GM12878 (cell line): ENCODE data around the gene MED13. TPM values are rescaled to one million over a fixed set of nuclear protein-coding genes. Genes with fewer than 3 reads are reported as not detected.
A peak's percentile ranks its signal among the peaks of the same experiment; 100 is the strongest.

Source experiments
- BRCA1 ChIP-seq: IDR thresholded peaks from 2 replicates; pipeline ENCODE4 v1.6.1; 2011; ENCODE audit warnings: low read depth, low read length, improper control_type of control experiment
- CBFB ChIP-seq: IDR thresholded peaks from 2 replicates; pipeline ENCODE4 v1.6.1; 2016; ENCODE audit warnings: antibody characterized with exemption, low read depth
- E2F4 ChIP-seq: IDR thresholded peaks from 2 replicates; pipeline ENCODE4 v1.6.1; 2012; ENCODE audit warnings: low read depth, low read length, improper control_type of control experiment
- E2F8 ChIP-seq: fragments of 450-650 bp; IDR thresholded peaks from 2 replicates; pipeline ENCODE4 v1.6.1; 2018; ENCODE audit warnings: mild to moderate bottlenecking, low read depth, moderate library complexity; ENCODE audit not compliant: partially characterized antibody
- MYB ChIP-seq: fragments of 150-350 bp; IDR thresholded peaks from 2 replicates; pipeline ENCODE4 v1.6.1; 2014; ENCODE audit warnings: mild to moderate bottlenecking, low read depth, low read length, borderline replicate concordance
- POLR2AphosphoS2 ChIP-seq: IDR thresholded peaks from 2 replicates; pipeline ENCODE4 v1.6.1; 2011; ENCODE audit warnings: low read depth, mild to moderate bottlenecking, low read length, improper control_type of control experiment, moderate library complexity
- RBBP5 ChIP-seq: fragments of 200-600 bp; sonication (generic); conservative IDR thresholded peaks from 2 replicates; pipeline ENCODE4 v1.6.1; 2016
- RELA ChIP-seq: fragments of 450-650 bp; IDR thresholded peaks from 2 replicates; pipeline ENCODE4 v1.8.0; 2014; ENCODE audit warnings: borderline replicate concordance; ENCODE audit not compliant: partially characterized antibody
- SIN3A ChIP-seq: IDR thresholded peaks from 2 replicates; pipeline ENCODE4 v1.6.1; 2012; ENCODE audit warnings: low read depth, low read length, improper control_type of control experiment
- SMAD5 ChIP-seq: IDR thresholded peaks from 2 replicates; pipeline ENCODE4 v1.6.1; 2016; ENCODE audit warnings: antibody characterized with exemption, low read depth
- SP1 ChIP-seq: IDR thresholded peaks from one replicate; pipeline ENCODE4 v1.6.1; 2011; ENCODE audit warnings: low read depth, low read length
- TAF1 ChIP-seq: IDR thresholded peaks from 2 replicates; pipeline ENCODE4 v1.6.1; 2011; ENCODE audit warnings: mild to moderate bottlenecking, low read depth, low read length, borderline replicate concordance
- YY1 ChIP-seq: IDR thresholded peaks from 2 replicates; pipeline ENCODE4 v1.6.1; 2011; ENCODE audit warnings: low read depth, mild to moderate bottlenecking, low read length
- polyA plus RNA-seq, 11 experiments: library from polyadenylated mRNA; depleted of rRNA in 4 of 11; unstranded in 6 of 11; stranded (reverse) in 5 of 11; fragments of >200 nt; fragmentation: Nextera tagmentation in 4 of 11; fragmentation: Illumina TruSeq in 1 of 11; extraction: Ambion mirVana in 4 of 11; extraction: Trizol in 1 of 11; gene quantifications; 1 replicate in 1 of 11; 2 replicates in 10 of 11; pipeline versions ENCODE4 v1.2.1 to v1.2.3, GENCODE V29; 2011 to 2016; ENCODE audit warnings: inconsistent platforms in 2 of 11, missing spikeins in 2 of 11, low read depth in 1 of 11
- total RNA-seq, 4 experiments: library from RNA; depleted of rRNA in 3 of 4; stranded (reverse); fragments of >200 nt in 3 of 4; fragmentation: Illumina TruSeq in 1 of 4; extraction: Trizol in 1 of 4; gene quantifications; 2 replicates each; pipeline versions ENCODE4 v1.2.1 to v1.2.3, GENCODE V29; 2013 to 2021
- TF ChIP-seq, protein P1 (sequence below): fragments of 450-650 bp; IDR thresholded peaks from 2 replicates; pipeline ENCODE4 v1.6.1; 2016; ENCODE audit warnings: mild to moderate bottlenecking, moderate library complexity, borderline replicate concordance
- TF ChIP-seq, protein P2 (sequence below), 3 experiments: IDR thresholded peaks in 2 of 3; conservative IDR thresholded peaks in 1 of 3; 2 replicates each; pipeline ENCODE4 v1.5.1; 2011; ENCODE audit warnings: low read depth in 3 of 3, low read length in 3 of 3, mild to moderate bottlenecking in 3 of 3, control low read depth in 2 of 3, moderate library complexity in 2 of 3, inconsistent platforms in 1 of 3, mixed read lengths in 1 of 3; ENCODE audit not compliant: control insufficient read depth in 2 of 3, insufficient read depth in 1 of 3; ENCODE audit errors: extremely low read depth in 1 of 3
- TF ChIP-seq, protein P3 (sequence below): IDR thresholded peaks from 2 replicates; pipeline ENCODE4 v1.6.1; 2011; ENCODE audit warnings: borderline replicate concordance, low read depth, mild to moderate bottlenecking, moderate library complexity, low read length; ENCODE audit not compliant: insufficient read depth, poor library complexity, severe bottlenecking

The MED13 gene
- total and polyA plus RNA-seq, 10 of the 15 experiments (the other 5 are each of a cell fraction or from before 2014, with no cell fraction given): 4.6 to 49.7 (median 21.3) TPM

- TF ChIP-seq E2F8 (peak; percentile 58), YY1 (peak; percentile 67; the same call in 1 of the 2 replicates), TAF1 (peak; percentile 76; the same call in 1 of the 2 replicates), RBBP5 (0 out of 2 replicates have a peak, but pooled peaks have one; percentile 38), BRCA1 (no peak), CBFB (peak; percentile 90; the same call in 1 of the 2 replicates), RELA (peak; percentile 56), SIN3A (peak; percentile 32), SMAD5 (peak; percentile 87), MYB (no peak), SP1 (peak; percentile 59), POLR2AphosphoS2 (peak; percentile 65; the same call in 1 of the 2 replicates), E2F4 (no peak)
- TF ChIP-seq, protein P1, sequence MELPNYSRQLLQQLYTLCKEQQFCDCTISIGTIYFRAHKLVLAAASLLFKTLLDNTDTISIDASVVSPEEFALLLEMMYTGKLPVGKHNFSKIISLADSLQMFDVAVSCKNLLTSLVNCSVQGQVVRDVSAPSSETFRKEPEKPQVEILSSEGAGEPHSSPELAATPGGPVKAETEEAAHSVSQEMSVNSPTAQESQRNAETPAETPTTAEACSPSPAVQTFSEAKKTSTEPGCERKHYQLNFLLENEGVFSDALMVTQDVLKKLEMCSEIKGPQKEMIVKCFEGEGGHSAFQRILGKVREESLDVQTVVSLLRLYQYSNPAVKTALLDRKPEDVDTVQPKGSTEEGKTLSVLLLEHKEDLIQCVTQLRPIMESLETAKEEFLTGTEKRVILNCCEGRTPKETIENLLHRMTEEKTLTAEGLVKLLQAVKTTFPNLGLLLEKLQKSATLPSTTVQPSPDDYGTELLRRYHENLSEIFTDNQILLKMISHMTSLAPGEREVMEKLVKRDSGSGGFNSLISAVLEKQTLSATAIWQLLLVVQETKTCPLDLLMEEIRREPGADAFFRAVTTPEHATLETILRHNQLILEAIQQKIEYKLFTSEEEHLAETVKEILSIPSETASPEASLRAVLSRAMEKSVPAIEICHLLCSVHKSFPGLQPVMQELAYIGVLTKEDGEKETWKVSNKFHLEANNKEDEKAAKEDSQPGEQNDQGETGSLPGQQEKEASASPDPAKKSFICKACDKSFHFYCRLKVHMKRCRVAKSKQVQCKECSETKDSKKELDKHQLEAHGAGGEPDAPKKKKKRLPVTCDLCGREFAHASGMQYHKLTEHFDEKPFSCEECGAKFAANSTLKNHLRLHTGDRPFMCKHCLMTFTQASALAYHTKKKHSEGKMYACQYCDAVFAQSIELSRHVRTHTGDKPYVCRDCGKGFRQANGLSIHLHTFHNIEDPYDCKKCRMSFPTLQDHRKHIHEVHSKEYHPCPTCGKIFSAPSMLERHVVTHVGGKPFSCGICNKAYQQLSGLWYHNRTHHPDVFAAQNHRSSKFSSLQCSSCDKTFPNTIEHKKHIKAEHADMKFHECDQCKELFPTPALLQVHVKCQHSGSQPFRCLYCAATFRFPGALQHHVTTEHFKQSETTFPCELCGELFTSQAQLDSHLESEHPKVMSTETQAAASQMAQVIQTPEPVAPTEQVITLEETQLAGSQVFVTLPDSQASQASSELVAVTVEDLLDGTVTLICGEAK: peak; percentile 73; the same call in 1 of the 2 replicates
- TF ChIP-seq, protein P2, sequence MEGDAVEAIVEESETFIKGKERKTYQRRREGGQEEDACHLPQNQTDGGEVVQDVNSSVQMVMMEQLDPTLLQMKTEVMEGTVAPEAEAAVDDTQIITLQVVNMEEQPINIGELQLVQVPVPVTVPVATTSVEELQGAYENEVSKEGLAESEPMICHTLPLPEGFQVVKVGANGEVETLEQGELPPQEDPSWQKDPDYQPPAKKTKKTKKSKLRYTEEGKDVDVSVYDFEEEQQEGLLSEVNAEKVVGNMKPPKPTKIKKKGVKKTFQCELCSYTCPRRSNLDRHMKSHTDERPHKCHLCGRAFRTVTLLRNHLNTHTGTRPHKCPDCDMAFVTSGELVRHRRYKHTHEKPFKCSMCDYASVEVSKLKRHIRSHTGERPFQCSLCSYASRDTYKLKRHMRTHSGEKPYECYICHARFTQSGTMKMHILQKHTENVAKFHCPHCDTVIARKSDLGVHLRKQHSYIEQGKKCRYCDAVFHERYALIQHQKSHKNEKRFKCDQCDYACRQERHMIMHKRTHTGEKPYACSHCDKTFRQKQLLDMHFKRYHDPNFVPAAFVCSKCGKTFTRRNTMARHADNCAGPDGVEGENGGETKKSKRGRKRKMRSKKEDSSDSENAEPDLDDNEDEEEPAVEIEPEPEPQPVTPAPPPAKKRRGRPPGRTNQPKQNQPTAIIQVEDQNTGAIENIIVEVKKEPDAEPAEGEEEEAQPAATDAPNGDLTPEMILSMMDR (IDR thresholded peaks at IDR 0.05 in 2 of 3, conservative IDR thresholded peaks at IDR 0.05 in 1 of 3; ENCODE audit: control insufficient read depth in 2 of 3, extremely low read depth in 1 of 3, insufficient read depth in 1 of 3, low read depth in 3 of 3, low read length in 3 of 3): no peak
- TF ChIP-seq, protein P3, sequence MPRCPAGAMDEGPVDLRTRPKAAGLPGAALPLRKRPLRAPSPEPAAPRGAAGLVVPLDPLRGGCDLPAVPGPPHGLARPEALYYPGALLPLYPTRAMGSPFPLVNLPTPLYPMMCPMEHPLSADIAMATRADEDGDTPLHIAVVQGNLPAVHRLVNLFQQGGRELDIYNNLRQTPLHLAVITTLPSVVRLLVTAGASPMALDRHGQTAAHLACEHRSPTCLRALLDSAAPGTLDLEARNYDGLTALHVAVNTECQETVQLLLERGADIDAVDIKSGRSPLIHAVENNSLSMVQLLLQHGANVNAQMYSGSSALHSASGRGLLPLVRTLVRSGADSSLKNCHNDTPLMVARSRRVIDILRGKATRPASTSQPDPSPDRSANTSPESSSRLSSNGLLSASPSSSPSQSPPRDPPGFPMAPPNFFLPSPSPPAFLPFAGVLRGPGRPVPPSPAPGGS: no peak
Observed at GRCh38 chr17:61927208-61928100, 137.6 kb downstream of the MED13 start, which contains the start of gene INTS2 (continued).
